SK-N-SH treated with all-trans-retinoic acid at 6 μM for 48 hours (cell line): ENCODE data around the gene BBS1.

Source experiments
- ARNTL ChIP-seq: fragments of 450-650 bp; formaldehyde crosslinking; IDR thresholded peaks from 2 replicates; pipeline ENCODE4 v1.5.0; 2020; ENCODE audit warnings: low read depth, mild to moderate bottlenecking, moderate library complexity, borderline replicate concordance
- GLIS3 ChIP-seq: fragments of 250-450 bp; sonication (Bioruptor Pico); IDR thresholded peaks from 2 replicates; pipeline ENCODE4 v1.5.0; 2020; ENCODE audit warnings: mild to moderate bottlenecking, moderate library complexity
- ISL1 ChIP-seq: fragments of 250-450 bp; sonication (Bioruptor Pico); IDR thresholded peaks from 2 replicates; pipeline ENCODE4 v2.1.2; 2022; ENCODE audit warnings: mild to moderate bottlenecking, moderate library complexity
- OSR1 ChIP-seq: fragments of 250-450 bp; sonication (Bioruptor Pico); IDR thresholded peaks from 2 replicates; pipeline ENCODE4 v1.8.0; 2022; ENCODE audit warnings: moderate library complexity, mild to moderate bottlenecking, inconsistent platforms
- PPARA ChIP-seq: fragments of 250-450 bp; sonication (Bioruptor Pico); IDR thresholded peaks from 2 replicates; pipeline ENCODE4 v1.5.0; 2020; ENCODE audit warnings: mild to moderate bottlenecking, borderline replicate concordance
- SNAI2 ChIP-seq: fragments of 250-450 bp; sonication (Bioruptor Pico); IDR thresholded peaks from 2 replicates; pipeline ENCODE4 v1.5.0; 2020; ENCODE audit warnings: mild to moderate bottlenecking, moderate library complexity
- ZC3H10 ChIP-seq: fragments of 250-450 bp; sonication (Bioruptor Pico); IDR thresholded peaks from 2 replicates; pipeline ENCODE4 v1.5.1; 2021; ENCODE audit warnings: mild to moderate bottlenecking, moderate library complexity
- ZFP3 ChIP-seq: fragments of 250-450 bp; sonication (Bioruptor Pico); IDR thresholded peaks from 2 replicates; pipeline ENCODE4 v1.5.0; 2020; ENCODE audit warnings: mild to moderate bottlenecking, moderate library complexity
- ZFP30 ChIP-seq: fragments of 450-650 bp; formaldehyde crosslinking; IDR thresholded peaks from 2 replicates; pipeline ENCODE4 v1.5.0; 2022; ENCODE audit warnings: mild to moderate bottlenecking, moderate library complexity
- TF ChIP-seq, protein P1 (sequence below): fragments of 250-450 bp; sonication (Bioruptor Pico); IDR thresholded peaks from 2 replicates; pipeline ENCODE4 v1.8.0; 2021; ENCODE audit warnings: low read depth, mild to moderate bottlenecking, moderate library complexity, borderline replicate concordance
- TF ChIP-seq, protein P2 (sequence below): fragments of 250-450 bp; sonication (Bioruptor Pico); IDR thresholded peaks from 2 replicates; pipeline ENCODE4 v1.5.1; 2020; ENCODE audit warnings: low read depth, mild to moderate bottlenecking, moderate library complexity

DNA sequence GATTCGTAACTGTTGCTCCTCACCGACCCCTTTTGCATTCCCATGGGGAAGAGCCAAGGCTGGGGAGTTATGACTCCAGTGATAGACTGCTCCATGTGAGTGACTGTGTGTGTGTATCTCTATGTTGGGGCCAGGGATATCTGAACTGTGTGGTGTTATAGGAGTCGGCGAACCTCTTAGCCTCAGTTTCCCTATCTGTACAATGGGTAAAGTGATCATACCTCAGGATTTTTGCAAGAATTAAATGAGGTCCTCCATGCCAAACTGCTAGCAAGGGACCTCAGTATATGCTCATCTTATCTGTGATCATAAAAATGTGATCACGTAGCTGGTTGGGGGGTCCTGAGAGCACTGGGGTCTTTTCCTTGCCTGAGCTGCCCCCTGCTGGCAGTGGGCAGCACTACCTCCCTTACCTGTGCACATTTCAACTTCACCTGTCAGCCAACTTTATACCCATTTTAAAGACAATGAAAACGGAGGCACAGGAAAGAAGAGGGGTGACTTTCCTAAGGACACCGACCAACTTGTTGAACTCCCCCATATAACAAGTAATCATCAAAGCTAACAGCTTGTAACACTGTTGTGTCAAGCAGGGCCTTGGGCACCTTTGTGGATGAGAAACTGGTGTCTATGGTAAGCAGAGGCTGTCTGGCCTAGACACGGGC lies 31.6 kb upstream of the BBS1 start:
- no peak for TF ChIP-seq SNAI2 (CRISPR knock-in tag)
- TF ChIP-seq ZC3H10 (CRISPR knock-in tag), result no peak
- no peak for TF ChIP-seq GLIS3 (CRISPR knock-in tag)
- TF ChIP-seq ISL1 (CRISPR knock-in tag), result no peak
- no peak for TF ChIP-seq PPARA
- TF ChIP-seq ZFP3 (CRISPR knock-in tag), result no peak
- TF ChIP-seq ZFP30 (CRISPR knock-in tag), result no peak
- TF ChIP-seq, protein P1, sequence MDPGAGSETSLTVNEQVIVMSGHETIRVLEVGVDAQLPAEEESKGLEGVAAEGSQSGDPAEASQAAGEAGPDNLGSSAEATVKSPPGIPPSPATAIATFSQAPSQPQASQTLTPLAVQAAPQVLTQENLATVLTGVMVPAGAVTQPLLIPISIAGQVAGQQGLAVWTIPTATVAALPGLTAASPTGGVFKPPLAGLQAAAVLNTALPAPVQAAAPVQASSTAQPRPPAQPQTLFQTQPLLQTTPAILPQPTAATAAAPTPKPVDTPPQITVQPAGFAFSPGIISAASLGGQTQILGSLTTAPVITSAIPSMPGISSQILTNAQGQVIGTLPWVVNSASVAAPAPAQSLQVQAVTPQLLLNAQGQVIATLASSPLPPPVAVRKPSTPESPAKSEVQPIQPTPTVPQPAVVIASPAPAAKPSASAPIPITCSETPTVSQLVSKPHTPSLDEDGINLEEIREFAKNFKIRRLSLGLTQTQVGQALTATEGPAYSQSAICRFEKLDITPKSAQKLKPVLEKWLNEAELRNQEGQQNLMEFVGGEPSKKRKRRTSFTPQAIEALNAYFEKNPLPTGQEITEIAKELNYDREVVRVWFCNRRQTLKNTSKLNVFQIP (CRISPR knock-in tag), result no peak
- no peak for TF ChIP-seq ARNTL (CRISPR knock-in tag)
- TF ChIP-seq, protein P2, sequence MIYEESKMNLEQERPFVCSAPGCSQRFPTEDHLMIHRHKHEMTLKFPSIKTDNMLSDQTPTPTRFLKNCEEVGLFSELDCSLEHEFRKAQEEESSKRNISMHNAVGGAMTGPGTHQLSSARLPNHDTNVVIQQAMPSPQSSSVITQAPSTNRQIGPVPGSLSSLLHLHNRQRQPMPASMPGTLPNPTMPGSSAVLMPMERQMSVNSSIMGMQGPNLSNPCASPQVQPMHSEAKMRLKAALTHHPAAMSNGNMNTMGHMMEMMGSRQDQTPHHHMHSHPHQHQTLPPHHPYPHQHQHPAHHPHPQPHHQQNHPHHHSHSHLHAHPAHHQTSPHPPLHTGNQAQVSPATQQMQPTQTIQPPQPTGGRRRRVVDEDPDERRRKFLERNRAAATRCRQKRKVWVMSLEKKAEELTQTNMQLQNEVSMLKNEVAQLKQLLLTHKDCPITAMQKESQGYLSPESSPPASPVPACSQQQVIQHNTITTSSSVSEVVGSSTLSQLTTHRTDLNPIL, result no peak
- no peak for TF ChIP-seq OSR1 (CRISPR knock-in tag)
